Activated gamma-delta T cell treated with Interleukin-2 at 50 U/mL for 16 hours (primary cell): ENCODE data around the gene OR5B12.
"Not testable (repeated sequence)": the region's sequence is repeated elsewhere in the genome, so short reads cannot be mapped to it uniquely, and the experiment has no call there.

Experiments used
- DNase-seq: peaks from one replicate; pipeline ENCODE4 v3.0.0-alpha.2; 2020

OR5B12 gene

GRCh38 chr11:58442136-58442535 is at the start of gene OR5B12:
TSS of gene OR5B12 (minus strand) at chr11:58442236. CDS start at chr11:58440151, 2,085 bp downstream.
- no peak for DNase-seq

- DNase-seq: no peak
Measured at GRCh38 chr11:58490827-58491226, 48.8 kb upstream of the OR5B12 start.

GRCh38 chr11:58487170-58487569 is 45.1 kb upstream of the OR5B12 start:
- no peak for DNase-seq

- no peak for DNase-seq
Measured at GRCh38 chr11:58485961-58486360, 43.9 kb upstream of the OR5B12 start.

- DNase-seq: no peak
Measured at GRCh38 chr11:58471892-58472291, 29.9 kb upstream of the OR5B12 start.

- no peak for DNase-seq
Measured at GRCh38 chr11:58466293-58466692, 24.3 kb upstream of the OR5B12 start.

- no peak for DNase-seq
Measured at GRCh38 chr11:58465690-58466089, 23.7 kb upstream of the OR5B12 start.

GRCh38 chr11:58451585-58451984 is 9.5 kb upstream of the OR5B12 start:
- DNase-seq: no peak

- no peak for DNase-seq
Measured at GRCh38 chr11:58446294-58446693, 4.3 kb upstream of the OR5B12 start.

GRCh38 chr11:58444300-58444699 is 2.3 kb upstream of the OR5B12 start:
- no peak for DNase-seq

GRCh38 chr11:58438486-58438885 is 3.5 kb downstream of the OR5B12 start:
- no peak for DNase-seq

GRCh38 chr11:58434217-58434616 is 7.8 kb downstream of the OR5B12 start:
- no peak for DNase-seq

GRCh38 chr11:58433638-58434203 is 8.3 kb downstream of the OR5B12 start:
- no peak for DNase-seq

GRCh38 chr11:58429273-58429672 is 12.8 kb downstream of the OR5B12 start:
- DNase-seq: no peak

- no peak for DNase-seq
Measured at GRCh38 chr11:58428021-58428420, 14.0 kb downstream of the OR5B12 start, which contains the start of gene OR5B2. TSS of gene OR5B2 (minus strand) at chr11:58428121. CDS start at chr11:58423261, 4,860 bp downstream.

- no peak for DNase-seq
Measured at GRCh38 chr11:58406774-58407173, 35.3 kb downstream of the OR5B12 start, which contains the start of gene OR5B3. TSS of gene OR5B3 (minus strand) at chr11:58406874. CDS start at chr11:58403409, 3,465 bp downstream.

GRCh38 chr11:58399622-58400021 is 42.4 kb downstream of the OR5B12 start:
- not testable (repeated sequence) for DNase-seq

GRCh38 chr11:58395581-58395980 is 46.5 kb downstream of the OR5B12 start:
- DNase-seq: no peak

GRCh38 chr11:58394195-58394594 is 47.8 kb downstream of the OR5B12 start:
- no peak for DNase-seq

GRCh38 chr11:58392746-58393145 is 49.3 kb downstream of the OR5B12 start:
- DNase-seq: no peak

- no peak for DNase-seq
Measured at GRCh38 chr11:58391879-58392278, 50.2 kb downstream of the OR5B12 start.

GRCh38 chr11:58390551-58391063 is 51.4 kb downstream of the OR5B12 start:
- no peak for DNase-seq
